K562 (cell line): Measurements from ENCODE around the gene PIP4K2A. TPM values are rescaled to one million over a fixed set of nuclear protein-coding genes. Genes with fewer than 3 reads are reported as not detected.
A peak's percentile ranks its signal among the peaks of the same experiment; 100 is the strongest.

ENCODE experiments used
- BACH1 ChIP-seq: fragments of 200-800 bp; sonication (Bioruptor generic); IDR thresholded peaks from 2 replicates; pipeline ENCODE4 v1.6.1; 2016; ENCODE audit warnings: missing genetic modification characterization, missing compliant biosample characterization
- CBFB ChIP-seq: sonication (generic); formaldehyde crosslinking; IDR thresholded peaks from 2 replicates; pipeline ENCODE4 v1.4.0; 2020; ENCODE audit warnings: mild to moderate bottlenecking, missing genetic modification reagents
- EGR1 ChIP-seq: fragments of 450-650 bp; conservative IDR thresholded peaks from 2 replicates; pipeline ENCODE4 v1.6.1; 2017; ENCODE audit warnings: mild to moderate bottlenecking
- ESRRA ChIP-seq: fragments of 450-650 bp; IDR thresholded peaks from 2 replicates; pipeline ENCODE4 v1.6.1; 2014; ENCODE audit warnings: low read depth, mild to moderate bottlenecking, moderate library complexity, borderline replicate concordance
- ETV5 ChIP-seq: sonication (generic); formaldehyde crosslinking; IDR thresholded peaks from 2 replicates; pipeline ENCODE4 v1.4.0; 2020; ENCODE audit warnings: low read depth, mild to moderate bottlenecking, missing genetic modification reagents
- FOXA3 ChIP-seq, 2 experiments: fragments of 450-650 bp in 1 of 2; sonication (generic) in 1 of 2; formaldehyde crosslinking; IDR thresholded peaks in 1 of 2; conservative IDR thresholded peaks in 1 of 2; 2 replicates each; pipeline versions ENCODE4 v1.4.0 to v1.8.0; 2020 to 2022; ENCODE audit warnings: mild to moderate bottlenecking in 2 of 2, missing genetic modification reagents in 1 of 2
- GABPA ChIP-seq: fragments of 200-800 bp; sonication (Bioruptor generic); conservative IDR thresholded peaks from 2 replicates; pipeline ENCODE4 v1.6.1; 2016; ENCODE audit warnings: low read depth, missing genetic modification characterization, missing compliant biosample characterization
- HEY1 ChIP-seq: fragments of 250-450 bp; sonication (Bioruptor Pico); IDR thresholded peaks from 2 replicates; pipeline ENCODE4 v1.5.0; 2020; ENCODE audit warnings: mild to moderate bottlenecking, moderate library complexity, borderline replicate concordance
- PHTF2 ChIP-seq: fragments of 250-450 bp; sonication (Bioruptor Pico); IDR thresholded peaks from 2 replicates; pipeline ENCODE4 v1.5.0; 2021; ENCODE audit warnings: mild to moderate bottlenecking
- RBM39 ChIP-seq: fragments of 200-400 bp; formaldehyde crosslinking; optimal IDR thresholded peaks from 2 replicates; pipeline ENCODE3; 2018; ENCODE audit warnings: low read depth, low read length
- RNF2 ChIP-seq: sonication (generic); IDR thresholded peaks from 2 replicates; pipeline ENCODE4 v1.6.1; 2016
- SMAD4 ChIP-seq: fragments of 250-450 bp; sonication (Bioruptor Pico); conservative IDR thresholded peaks from 2 replicates; pipeline ENCODE4 v1.8.0; 2021; ENCODE audit warnings: inconsistent platforms, mild to moderate bottlenecking, moderate library complexity
- SMARCA4 ChIP-seq: fragments of 450-650 bp; IDR thresholded peaks from 2 replicates; pipeline ENCODE4 v1.6.1; 2016
- SMARCE1 ChIP-seq: fragments of 450-650 bp; IDR thresholded peaks from 2 replicates; pipeline ENCODE4 v1.7.1; 2016; ENCODE audit warnings: mild to moderate bottlenecking
- SOX6 ChIP-seq: fragments of 450-650 bp; IDR thresholded peaks from 2 replicates; pipeline ENCODE4 v1.6.1; 2014; ENCODE audit warnings: mild to moderate bottlenecking
- TCF3 ChIP-seq: sonication (generic); formaldehyde crosslinking; IDR thresholded peaks from 2 replicates; pipeline ENCODE4 v1.4.0; 2020; ENCODE audit warnings: mild to moderate bottlenecking, missing genetic modification reagents
- YY1 ChIP-seq, 3 experiments: IDR thresholded peaks; 2 replicates each; pipeline ENCODE4 v1.6.1; 2011; ENCODE audit warnings: low read length in 2 of 3, mild to moderate bottlenecking in 2 of 3, moderate library complexity in 2 of 3, borderline replicate concordance in 1 of 3, control low read depth in 1 of 3, low read depth in 1 of 3; ENCODE audit not compliant: insufficient read depth in 3 of 3, insufficient replicate concordance in 2 of 3, control insufficient read depth in 1 of 3, insufficient read length in 1 of 3; ENCODE audit errors: extremely low read depth in 1 of 3
- ZFP30 ChIP-seq: fragments of 250-450 bp; sonication (Bioruptor Pico); IDR thresholded peaks from 2 replicates; pipeline ENCODE4 v1.8.0; 2022; ENCODE audit warnings: moderate library complexity, mild to moderate bottlenecking, inconsistent platforms, borderline replicate concordance
- ZNF121 ChIP-seq: sonication (generic); formaldehyde crosslinking; conservative IDR thresholded peaks from 2 replicates; pipeline ENCODE4 v1.8.0; 2022; ENCODE audit warnings: missing genetic modification reagents
- ZNF354B ChIP-seq: fragments of 250-450 bp; sonication (Bioruptor Pico); IDR thresholded peaks from 2 replicates; pipeline ENCODE4 v1.4.0; 2020
- ZNF384 ChIP-seq: IDR thresholded peaks from 2 replicates; pipeline ENCODE4 v1.6.1; 2012; ENCODE audit warnings: low read depth, low read length, improper control_type of control experiment
- ZNF77 ChIP-seq: fragments of 250-450 bp; sonication (Bioruptor Pico); IDR thresholded peaks from 2 replicates; pipeline ENCODE4 v1.5.0; 2020
- polyA plus RNA-seq, 8 experiments: library from polyadenylated mRNA; depleted of rRNA in 4 of 8; stranded (reverse) in 5 of 8; unstranded in 3 of 8; fragments of >200 nt; fragmentation: Nextera tagmentation in 2 of 8; fragmentation: Illumina TruSeq in 1 of 8; extraction: Ambion mirVana in 2 of 8; extraction: Trizol in 1 of 8; gene quantifications; 2 replicates each; pipeline versions ENCODE4 v1.2.1 to v1.2.3, GENCODE V29; 2011 to 2014; ENCODE audit warnings: inconsistent platforms in 1 of 8, missing spikeins in 1 of 8
- total RNA-seq, 7 experiments: library from RNA; depleted of rRNA in 6 of 7; stranded (reverse); fragments of >200 nt in 6 of 7; fragmentation: Illumina TruSeq in 2 of 7; extraction: Trizol in 2 of 7; gene quantifications; 2 replicates each; pipeline versions ENCODE4 v1.2.1 to v1.2.3, GENCODE V29; 2011 to 2021; ENCODE audit warnings: low replicate concordance in 1 of 7
- TF ChIP-seq, protein P1 (sequence below): sonication (generic); formaldehyde crosslinking; IDR thresholded peaks from 2 replicates; pipeline ENCODE4 v1.8.0; 2022; ENCODE audit warnings: missing genetic modification reagents, mild to moderate bottlenecking, moderate library complexity, borderline replicate concordance
- TF ChIP-seq, protein P2 (sequence below): fragments of 450-650 bp; formaldehyde crosslinking; conservative IDR thresholded peaks from 2 replicates; pipeline ENCODE4 v1.4.0; 2022; ENCODE audit warnings: mild to moderate bottlenecking, missing genetic modification characterization
- TF ChIP-seq, protein P3 (sequence below): fragments of 450-650 bp; IDR thresholded peaks from 2 replicates; pipeline ENCODE4 v1.6.1; 2016; ENCODE audit warnings: low read depth, mild to moderate bottlenecking, moderate library complexity
- TF ChIP-seq, protein P4 (sequence below): sonication (generic); formaldehyde crosslinking; IDR thresholded peaks from 2 replicates; pipeline ENCODE4 v1.9.0; 2022; ENCODE audit warnings: mild to moderate bottlenecking, missing genetic modification reagents

PIP4K2A gene
- total and polyA plus RNA-seq, 9 of the 15 experiments (the other 6 are each of a cell fraction or from before 2014, with no cell fraction given) = 35.6 to 117 (median 71.9) TPM

DNA sequence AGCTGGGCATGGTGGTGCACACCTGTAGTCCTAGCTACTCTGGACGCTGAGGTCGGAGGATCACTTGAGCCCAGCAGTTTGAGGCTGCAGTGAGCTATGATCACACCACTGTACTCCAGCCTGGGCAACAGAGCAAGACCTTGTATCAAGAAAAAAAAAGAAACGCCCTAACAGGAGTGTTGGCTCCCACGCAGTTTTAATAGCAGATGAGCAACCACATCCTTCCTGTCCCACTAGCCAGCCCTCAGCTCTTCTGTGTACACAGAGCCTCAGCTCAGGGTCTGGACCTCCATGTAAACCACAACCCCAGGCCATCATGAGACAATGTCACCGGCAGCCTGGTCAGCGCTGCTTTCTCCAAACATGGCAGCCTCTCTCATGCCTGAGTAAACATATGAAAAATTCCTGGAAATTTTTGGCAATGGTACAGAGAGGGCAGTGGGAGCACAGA, 108.2 kb downstream of the PIP4K2A start (continued):
- TF ChIP-seq, protein P1, sequence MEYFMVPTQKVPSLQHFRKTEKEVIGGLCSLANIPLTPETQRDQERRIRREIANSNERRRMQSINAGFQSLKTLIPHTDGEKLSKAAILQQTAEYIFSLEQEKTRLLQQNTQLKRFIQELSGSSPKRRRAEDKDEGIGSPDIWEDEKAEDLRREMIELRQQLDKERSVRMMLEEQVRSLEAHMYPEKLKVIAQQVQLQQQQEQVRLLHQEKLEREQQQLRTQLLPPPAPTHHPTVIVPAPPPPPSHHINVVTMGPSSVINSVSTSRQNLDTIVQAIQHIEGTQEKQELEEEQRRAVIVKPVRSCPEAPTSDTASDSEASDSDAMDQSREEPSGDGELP = 0 out of 2 replicates have a peak, but pooled peaks have one; percentile 27
- TF ChIP-seq, protein P2, sequence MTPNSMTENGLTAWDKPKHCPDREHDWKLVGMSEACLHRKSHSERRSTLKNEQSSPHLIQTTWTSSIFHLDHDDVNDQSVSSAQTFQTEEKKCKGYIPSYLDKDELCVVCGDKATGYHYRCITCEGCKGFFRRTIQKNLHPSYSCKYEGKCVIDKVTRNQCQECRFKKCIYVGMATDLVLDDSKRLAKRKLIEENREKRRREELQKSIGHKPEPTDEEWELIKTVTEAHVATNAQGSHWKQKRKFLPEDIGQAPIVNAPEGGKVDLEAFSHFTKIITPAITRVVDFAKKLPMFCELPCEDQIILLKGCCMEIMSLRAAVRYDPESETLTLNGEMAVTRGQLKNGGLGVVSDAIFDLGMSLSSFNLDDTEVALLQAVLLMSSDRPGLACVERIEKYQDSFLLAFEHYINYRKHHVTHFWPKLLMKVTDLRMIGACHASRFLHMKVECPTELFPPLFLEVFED (CRISPR knock-in tag) = 0 out of 2 replicates have a peak, but pooled peaks have one; percentile 3
- TF ChIP-seq FOXA3 (CRISPR knock-in tag; conservative IDR thresholded peaks at IDR 0.05 in 1 of 2, IDR thresholded peaks at IDR 0.05 in 1 of 2) (peak; percentile 92 to 96), ZFP30 (CRISPR knock-in tag) (no peak), GABPA (tag) (peak; percentile 81), ZNF354B (no peak), BACH1 (tag) (no peak; the same call in 1 of the 2 replicates), RNF2 (peak; percentile 55; the same call in 1 of the 2 replicates), ZNF121 (CRISPR knock-in tag) (peak; percentile 77), RBM39 (no peak), SMARCE1 (peak; percentile 45; the same call in 1 of the 2 replicates), PHTF2 (CRISPR knock-in tag) (no peak), EGR1 (peak; percentile 51), ZNF384 (peak; percentile 72), HEY1 (CRISPR knock-in tag) (no peak), SOX6 (peak; percentile 56; the same call in 1 of the 2 replicates), ETV5 (peak; percentile 94), TCF3 (CRISPR knock-in tag) (peak; percentile 25; the same call in 1 of the 2 replicates), SMARCA4 (no peak), ZNF77 (no peak), SMAD4 (CRISPR knock-in tag) (0 out of 2 replicates have a peak, but pooled peaks have one; percentile 35), YY1 (IDR thresholded peaks at IDR 0.05; ENCODE audit: borderline replicate concordance in 1 of 3, control insufficient read depth in 1 of 3, extremely low read depth in 1 of 3, insufficient read depth in 3 of 3, insufficient read length in 1 of 3, insufficient replicate concordance in 2 of 3, low read depth in 1 of 3, low read length in 2 of 3) (peak in 1 of 3 experiments; percentile 18), CBFB (0 out of 2 replicates have a peak, but pooled peaks have one; percentile 49), ESRRA (peak; percentile 42; the same call in 1 of the 2 replicates)
- TF ChIP-seq, protein P3, sequence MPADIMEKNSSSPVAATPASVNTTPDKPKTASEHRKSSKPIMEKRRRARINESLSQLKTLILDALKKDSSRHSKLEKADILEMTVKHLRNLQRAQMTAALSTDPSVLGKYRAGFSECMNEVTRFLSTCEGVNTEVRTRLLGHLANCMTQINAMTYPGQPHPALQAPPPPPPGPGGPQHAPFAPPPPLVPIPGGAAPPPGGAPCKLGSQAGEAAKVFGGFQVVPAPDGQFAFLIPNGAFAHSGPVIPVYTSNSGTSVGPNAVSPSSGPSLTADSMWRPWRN = peak; percentile 74
- TF ChIP-seq, protein P4, sequence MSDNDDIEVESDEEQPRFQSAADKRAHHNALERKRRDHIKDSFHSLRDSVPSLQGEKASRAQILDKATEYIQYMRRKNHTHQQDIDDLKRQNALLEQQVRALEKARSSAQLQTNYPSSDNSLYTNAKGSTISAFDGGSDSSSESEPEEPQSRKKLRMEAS (CRISPR knock-in tag) = 0 out of 2 replicates have a peak, but pooled peaks have one; percentile 18
